IPS-NIHi7 (cell line): Measurements from ENCODE around the gene RAP2C.

ENCODE experiments used
- DNase-seq: peaks from one replicate; pipeline ENCODE4 v3.0.0; 2012; ENCODE audit warnings: mixed read lengths; ENCODE audit errors: extremely low spot score

The RAP2C gene

DNA sequence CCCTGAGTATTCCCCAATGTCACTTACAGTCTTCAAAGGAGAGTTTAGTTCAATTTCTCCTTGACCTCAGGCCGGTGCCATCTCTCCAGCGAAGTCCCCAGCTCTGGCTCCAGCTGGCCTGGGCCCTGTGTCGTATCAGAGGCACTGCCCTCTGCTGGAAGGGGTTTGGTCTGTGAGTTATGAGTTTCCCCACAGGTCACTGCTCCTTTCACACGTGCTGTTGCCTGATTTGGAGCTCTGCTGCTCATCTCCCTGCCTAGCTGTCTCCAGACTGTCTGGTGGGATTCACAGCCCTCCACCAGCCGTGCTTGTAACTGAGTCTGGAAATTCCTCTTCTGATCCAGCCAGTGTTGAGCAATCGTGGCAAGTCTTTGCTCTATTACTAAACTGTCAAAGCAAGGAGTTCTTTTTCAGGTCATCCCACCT is at the start of gene RAP2C:
Gene RAP2C (minus strand): TSS at position 105 of the 426 bp plus-strand sequence. CDS start 2,179 bp downstream, outside the sequence.
- peak; percentile 82 for DNase-seq

DNA sequence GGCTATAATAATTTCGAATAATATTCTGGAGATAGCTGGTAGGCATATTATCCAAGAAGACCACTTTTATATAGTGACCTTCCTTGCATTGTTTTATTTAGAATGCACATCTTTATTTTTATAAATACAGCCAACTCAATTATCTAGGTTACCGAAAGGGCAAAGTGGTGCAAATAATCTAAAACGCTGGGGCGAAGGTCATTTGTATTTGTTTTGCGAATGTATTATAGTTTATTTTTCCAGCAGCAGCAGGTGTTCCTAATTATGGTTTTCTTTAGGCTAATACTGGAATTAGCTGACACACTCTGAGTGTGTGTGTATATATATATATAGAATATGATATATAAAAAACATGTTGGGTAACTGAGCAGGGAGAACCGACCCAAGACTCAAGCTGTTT is 48.1 kb upstream of the RAP2C start:
- DNase-seq: no peak

DNA sequence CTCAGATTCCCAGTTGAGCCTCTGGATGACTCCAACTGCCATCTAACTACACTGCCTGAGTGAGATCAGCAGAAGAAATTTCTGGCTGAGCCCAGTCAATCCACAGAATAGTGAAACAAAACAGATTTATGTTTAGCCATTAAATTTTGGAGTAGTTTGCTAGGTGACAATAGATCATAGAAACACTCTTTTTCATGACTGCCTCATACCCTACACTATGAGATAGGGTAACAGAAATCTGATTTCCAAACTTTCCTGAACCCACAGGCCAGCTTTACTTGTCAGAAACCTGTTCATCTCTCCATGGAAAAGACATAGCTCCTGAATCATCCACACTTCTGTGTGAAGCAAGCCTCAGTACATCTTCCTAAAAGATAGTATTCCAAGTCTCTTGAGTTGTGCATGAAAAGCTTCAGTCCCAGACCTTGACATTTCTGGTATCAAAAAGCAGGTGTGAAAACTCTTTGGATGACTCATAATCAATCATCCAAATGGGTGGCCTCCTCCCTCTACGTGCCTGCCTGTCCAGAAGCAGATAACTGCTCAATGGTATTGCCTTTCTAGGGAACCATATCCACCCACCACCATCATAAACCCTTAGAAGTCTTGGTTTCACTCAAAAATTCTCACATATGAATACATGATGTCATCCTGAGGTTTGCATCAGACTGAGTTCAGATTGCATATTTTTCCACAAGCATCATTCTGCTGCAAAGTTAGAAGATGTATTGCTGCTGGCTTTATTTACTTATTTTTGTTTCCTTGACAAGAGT is 47.5 kb upstream of the RAP2C start:
- no peak for DNase-seq

DNA sequence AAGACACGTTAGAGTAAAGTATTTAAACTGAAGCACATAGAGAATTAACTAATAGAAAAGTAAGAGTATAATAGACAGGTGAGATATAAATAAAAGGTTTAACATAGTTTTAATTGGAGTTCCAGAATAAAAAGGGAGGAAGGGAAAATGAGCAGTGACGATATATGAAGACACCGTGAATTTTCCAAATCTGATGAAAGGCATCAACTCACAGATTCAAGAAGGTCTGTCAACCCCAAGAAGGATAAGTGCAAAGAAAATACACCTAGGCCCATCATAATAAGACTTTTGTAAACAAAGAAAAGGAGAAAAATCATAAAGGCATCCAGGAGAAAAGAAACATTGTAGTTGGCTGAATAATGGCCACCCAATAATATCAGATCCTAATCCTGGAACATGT is 43.9 kb upstream of the RAP2C start:
- no peak for DNase-seq

DNA sequence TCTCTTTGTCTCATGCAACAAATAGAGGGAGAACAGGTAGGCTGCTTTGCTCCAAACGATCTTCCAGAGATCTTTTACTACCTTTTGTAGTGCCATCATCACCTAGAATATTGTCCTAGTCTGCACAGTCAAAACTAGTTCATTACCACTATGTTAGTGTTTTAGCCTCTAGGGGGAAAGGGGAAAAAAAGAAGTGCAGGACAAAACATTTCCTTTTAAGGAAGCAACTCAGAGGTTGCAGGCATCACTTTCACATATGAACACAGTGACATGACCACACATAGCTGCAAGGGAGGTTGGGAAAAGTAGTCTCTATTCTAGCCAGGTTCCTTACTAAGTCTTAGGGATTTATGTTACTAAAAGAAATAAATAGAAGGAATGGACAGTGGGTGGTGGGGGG is 39.3 kb upstream of the RAP2C start:
- no peak for DNase-seq

DNA sequence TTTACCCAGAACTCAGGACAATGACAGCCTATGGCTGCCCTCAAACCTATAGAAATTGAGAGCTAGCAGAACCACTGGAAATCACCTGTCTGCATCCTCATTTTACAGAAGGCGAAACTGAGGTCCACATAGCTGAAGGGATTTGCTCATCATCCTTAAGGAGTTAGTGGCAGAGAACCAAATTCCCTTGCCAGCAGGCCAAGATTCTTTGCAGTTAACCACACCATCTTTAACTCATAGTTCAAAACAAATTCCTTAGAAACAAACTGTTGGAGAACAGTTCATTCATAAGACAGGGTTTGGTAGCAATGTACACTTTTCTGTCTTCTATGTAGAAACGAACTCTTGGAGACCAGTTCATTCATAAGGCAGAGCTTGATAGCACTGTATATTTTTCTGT is 37.9 kb upstream of the RAP2C start:
- DNase-seq: no peak

DNA sequence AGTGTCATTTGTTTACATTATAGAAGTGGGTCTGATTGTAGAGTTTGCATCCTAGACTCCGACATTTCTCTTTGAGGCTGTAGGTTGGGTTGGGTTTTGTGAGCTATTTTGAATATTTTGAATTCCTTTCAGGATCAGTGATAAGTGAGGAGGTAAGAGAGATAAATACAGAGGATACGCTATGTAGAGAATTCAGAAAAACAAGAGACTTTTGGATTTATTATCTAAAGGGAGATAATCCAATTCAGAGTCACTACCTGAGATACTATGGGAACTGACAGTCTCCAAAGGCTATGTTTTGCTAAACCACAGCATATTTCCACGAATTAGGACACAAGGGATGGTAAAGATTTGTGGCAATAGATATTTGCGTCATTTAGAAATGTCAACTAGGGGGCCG is 16.9 kb upstream of the RAP2C start:
- no peak for DNase-seq

DNA sequence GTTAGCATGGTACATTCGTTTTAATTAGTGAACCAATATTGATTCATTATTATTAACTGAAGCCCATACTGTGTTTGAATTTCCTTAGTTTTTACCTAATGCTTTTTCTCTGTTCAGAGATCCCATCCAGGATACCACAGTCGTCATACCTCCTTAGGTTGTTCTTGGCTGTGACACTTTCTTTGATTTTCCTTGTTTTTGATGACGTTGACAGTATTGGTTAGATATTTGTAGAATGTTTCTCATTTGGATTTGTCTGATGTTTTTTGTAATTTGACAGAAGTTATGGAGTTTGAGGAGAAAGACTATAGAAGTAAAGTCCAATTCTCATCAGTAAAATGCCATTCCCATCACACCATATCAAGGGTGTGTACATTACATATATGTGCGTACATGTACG is 16.2 kb upstream of the RAP2C start:
- no peak for DNase-seq

DNA sequence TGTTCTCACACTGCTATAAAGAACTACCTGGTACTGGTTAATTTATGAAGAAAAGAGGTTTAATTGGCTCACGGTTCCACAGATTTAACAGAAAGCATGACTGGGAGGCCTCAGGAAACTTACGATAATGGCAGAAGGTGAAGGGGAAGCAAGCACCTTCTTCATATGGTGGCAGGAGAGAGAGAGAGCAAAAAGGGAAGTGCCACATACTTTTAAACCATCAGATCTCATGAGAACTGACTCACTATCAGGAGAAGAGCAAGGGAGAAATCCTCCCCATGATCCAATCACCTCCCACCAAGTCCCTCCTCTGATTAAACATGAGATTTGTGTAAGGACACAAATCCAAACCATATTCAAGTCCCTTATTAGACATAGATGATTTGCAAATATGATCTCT is 12.3 kb upstream of the RAP2C start:
- DNase-seq: no peak

DNA sequence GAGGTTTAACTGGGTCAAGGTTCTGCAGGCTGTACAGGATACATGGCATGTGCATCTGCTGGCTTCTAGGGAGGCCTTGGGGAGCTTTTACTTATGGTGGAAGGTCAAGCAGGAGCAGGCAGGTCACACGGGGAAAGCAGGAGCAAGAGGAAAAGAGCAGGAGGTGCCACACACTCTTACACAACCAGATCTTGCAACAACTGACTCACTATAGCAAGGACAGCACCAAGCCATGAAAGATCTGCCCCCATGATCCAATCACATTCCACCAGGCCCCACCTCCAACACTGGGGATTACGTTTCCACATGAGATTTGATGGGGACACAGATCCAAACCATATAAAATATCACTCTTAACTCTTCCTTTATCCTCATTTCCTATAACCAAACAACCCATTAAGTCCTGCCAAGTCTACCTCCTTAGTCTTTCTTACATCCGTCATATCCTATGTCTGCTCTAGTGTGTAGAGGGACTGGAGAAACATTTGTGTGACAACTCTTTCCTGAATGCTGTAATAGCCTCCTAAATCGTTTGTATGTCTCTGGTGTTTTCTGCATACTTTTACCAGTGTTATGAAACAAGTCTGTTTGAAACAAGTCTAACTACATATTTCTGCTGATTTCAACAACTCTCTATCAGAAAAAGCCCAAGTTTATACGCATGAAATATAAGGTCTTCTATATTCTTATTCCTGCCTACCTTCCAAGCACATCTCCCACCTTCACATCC is 8.3 kb upstream of the RAP2C start:
- no peak for DNase-seq

DNA sequence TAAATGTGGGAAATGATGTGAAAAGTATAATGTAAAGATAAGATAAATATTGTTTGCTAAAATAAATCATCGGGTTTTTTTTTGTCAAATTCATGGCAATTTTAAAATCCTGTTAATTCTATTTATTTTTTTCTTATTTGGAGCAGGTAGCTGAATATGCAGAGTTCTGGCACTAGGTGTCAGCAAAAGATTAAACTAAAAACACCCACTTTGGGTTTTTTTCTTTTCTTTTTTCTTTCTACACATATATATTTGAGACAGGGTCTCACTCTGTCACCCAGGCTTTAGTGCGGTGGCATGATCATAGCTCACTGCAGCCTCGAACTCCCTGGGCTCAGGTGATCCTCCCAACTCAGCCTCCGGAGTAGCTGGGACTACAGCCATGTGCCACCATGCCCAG is 6.9 kb upstream of the RAP2C start:
- DNase-seq: no peak

DNA sequence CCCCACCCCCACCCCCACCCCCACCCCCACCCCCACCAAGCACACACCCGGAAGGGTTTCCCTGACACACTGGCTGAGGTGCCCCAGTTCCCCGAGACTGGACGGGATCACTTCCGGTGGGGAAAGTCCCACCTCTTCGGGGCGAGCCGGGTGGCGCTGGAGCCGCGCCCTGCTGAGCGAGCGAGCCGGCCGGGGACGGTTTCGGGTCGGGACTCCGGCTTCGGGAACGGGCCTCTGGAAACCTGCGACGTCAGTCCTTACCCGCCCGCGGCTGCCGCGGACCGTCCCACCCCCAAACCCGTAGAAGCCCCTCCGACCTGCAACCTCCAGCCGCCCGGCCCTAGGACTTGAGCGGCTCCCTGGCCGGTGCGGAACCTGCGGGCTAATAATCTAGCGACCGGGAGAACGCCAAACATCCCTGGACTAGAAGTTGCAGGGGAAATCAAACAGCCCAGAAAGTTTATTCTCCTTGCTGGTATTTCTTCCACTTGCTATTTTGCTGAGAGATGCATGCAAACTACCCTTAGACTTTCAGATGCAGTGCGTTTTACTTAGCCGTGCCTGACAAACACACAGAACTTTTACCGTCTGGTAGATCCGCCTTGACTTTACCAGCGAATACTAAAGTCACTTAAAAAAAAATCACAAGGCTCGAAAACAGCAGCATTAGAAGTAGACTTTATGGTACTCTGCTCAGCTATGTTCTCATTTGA is 991 bp downstream of the RAP2C start:
- DNase-seq: peak; percentile 94

DNA sequence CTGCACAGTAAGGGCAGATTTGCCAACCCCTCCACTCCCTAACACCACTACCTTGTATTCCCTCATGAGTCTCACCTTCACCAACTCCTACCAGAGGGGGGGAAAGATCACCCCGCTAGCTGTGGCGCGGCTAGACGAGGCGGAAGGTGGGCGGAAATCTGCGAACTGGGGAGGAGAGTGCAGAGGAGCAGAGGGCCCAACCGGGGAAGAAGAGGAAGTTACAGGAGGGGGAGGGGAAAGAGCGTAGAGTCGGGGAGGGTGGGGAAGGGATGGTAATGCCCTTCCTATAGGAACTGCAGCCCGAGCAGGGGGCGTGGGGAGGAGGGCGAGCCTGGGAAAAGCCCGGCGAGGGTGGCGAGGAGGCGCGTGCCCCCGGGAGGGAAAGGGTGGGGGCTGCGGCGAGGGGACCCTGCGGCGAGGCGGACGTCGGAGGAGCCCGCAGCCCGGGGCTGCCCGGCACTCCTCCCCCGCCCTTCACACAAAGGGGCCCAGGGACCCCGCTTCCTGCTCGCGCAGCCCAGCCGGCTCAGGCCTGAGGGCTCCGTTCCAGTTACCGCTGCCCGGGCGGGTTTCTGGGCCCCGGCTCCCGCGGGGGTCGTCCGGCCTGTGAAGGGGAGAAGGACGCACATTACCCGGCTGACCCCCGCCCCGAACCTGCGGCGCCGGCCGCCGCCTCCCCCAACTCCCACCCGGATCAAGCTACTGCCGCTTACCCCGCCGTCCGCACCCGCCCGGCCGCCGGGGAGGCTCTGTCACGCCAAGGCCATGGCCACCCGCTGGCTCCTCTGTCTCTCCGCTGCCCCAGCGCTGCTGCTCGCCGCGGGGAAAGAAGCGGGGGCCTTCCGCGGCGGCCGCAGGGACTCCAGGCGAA is 1.8 kb downstream of the RAP2C start:
- DNase-seq: peak; percentile 93

DNA sequence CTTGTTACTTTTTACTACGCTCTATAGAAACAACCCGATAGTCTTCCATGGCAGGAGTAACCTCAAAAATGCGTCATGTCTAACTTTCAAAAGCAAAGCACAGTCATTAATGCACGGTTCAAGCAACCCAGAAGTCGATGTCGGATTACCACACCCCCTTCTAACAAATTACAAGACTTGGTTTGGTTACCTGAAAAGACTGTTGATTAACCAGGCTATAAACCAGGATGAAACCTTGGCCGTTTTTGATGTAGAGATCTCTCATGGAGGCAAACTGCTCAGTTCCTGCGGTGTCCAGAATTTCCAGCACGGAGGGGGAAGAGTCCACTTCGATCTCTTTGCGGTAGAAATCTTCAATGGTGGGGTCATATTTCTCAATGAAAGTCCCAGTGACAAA is 2.4 kb downstream of the RAP2C start:
- DNase-seq: no peak

DNA sequence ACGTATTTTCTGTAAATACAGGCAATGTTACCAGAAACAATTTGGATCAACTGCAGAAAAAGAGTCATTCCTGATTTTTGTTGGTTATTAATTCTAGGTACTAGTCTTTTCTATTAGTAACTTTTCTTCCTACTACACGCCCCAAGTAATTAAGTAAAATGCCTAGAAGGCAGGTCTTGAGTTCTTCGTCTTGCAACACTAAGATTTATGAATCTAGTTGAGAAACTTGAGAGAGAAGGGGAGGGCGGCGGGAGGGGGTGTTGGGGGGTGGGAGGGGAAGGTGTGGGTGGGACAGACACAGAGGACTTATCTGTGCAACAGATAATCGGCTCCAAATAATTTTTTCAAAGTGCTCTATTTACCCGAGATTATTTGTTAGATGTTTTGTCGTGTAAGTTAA is 3.0 kb downstream of the RAP2C start:
- DNase-seq: no peak

DNA sequence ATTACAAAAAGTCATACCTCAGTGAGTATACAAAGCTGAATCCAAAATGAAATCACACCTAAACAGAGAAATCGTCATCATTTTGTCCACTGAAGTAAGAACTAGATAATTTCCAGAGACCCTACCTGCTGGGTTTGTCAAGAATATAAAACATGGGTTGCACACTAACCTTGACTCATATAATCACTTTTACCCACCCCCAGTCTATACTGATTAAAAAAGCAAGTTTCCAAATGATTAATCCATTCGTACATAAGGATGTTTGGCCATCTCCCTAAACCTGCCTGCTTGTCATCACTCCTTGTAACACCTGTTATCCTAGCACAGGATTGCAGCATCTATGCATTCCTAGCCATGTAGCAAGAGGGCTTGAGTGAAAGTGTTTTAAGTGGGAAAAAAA is 4.7 kb downstream of the RAP2C start:
- no peak for DNase-seq

DNA sequence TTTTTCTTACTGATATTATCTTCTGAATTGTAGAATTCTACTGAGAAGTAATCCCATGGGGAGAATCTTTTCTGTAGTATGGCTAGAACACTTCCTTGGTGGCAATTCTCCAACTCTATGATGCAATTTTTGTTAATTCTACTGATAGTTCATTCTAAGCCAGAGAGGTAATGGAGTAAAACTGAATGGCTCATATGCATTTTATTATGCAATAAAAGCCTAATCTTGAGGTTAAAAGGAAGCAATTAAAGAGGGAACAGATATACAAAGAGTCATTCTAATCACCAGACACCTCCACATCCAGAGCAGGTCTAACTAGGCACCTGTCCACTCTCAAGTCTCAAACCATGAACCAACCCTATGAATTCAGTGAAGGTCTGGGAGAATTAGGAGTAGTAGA is 9.7 kb downstream of the RAP2C start:
- no peak for DNase-seq

DNA sequence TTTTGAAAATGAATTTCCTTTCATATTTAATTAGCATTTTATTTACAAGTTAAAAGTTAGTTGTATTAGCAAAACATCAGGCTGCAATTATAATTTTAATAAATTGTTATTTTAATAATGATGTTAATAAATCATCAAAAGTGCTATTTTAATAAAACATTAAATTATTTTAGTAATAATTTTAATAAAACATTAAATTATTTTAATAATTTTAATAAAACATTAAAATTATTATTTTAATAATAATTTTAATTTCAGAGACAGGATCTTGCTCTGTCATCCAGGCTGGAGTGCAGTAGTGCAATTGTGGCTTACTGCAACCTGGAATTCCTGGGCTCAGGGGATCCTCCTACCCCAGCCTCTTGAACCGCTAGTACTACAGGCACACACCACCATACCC is 10.8 kb downstream of the RAP2C start:
- no peak for DNase-seq

DNA sequence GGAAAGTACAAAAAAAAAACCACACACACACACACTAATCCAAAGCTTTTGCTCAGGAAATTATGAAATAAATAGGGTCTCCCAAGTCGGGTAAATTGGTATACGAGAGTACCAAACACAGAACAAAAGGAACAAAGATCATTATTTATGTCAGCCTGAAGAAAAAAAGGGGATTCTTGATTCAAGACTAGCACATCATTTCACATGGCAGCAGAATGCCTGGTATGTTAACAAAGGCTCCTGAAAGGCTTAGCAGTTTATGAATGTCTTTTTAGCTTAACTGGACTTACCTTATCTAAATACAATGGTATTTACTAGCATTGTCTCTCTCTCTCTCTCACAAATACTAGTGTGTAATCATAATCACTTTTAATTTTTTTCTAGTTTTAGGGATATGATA is 11.3 kb downstream of the RAP2C start:
- DNase-seq: no peak

DNA sequence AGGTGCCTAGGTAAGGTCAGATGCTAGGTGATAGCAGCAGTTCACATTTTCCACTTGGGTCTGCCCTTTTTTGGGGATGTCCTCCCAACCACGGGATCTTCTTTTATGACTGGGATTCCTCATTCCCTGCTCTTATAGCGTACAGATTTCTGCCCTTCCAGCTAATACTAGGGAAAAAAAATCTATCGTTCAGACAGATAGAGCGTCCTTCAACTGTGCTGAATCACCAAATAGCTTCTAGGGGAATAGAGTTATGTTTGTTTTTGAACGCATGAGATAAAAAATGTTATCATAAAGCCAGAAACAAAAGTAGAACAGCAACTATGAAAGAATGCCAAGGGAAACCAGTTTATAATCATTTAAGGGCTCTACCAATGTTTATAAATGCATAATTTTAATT is 13.0 kb downstream of the RAP2C start:
- no peak for DNase-seq

DNA sequence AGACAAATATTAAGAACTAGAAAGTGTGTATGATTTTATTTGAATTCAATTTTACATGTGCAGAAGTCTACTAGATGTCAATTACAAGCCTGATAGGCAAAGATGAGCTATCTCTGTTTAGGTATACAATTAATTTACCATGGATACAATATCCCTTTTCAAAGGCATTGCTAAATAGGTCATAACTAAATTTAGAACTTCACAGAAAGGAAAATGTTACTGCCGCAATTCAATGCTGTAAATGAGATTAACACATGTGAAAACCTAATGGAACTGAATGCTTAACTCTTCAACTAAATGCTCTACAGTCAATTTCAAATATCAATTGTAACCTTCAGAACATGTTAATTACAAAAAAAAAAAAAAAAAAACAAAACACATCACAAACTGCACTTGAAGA is 14.6 kb downstream of the RAP2C start:
- no peak for DNase-seq

DNA sequence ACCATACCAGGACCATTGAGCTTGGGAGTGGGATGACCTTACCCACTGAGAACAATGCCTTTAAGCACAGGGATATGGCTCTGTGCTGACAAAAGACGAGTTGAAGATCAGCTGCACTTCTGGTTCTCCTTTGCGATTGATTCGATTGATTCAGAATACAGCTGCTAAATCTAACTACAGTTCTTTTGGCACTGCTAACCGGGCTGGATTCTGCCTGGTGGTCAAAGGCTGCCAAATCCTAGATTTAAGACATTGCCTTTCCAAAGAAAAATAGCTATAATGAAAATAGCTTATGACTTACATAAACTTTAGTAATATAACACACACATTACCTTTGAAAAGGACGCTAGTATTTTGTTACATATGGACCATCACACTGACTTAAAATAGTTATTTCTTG is 18.3 kb downstream of the RAP2C start:
- no peak for DNase-seq
